Endothelial cell of umbilical vein (primary cell): ENCODE results near the gene FAM53B. TPM values are rescaled to one million over a fixed set of nuclear protein-coding genes. Genes with fewer than 3 reads are reported as not detected.

ENCODE experiments used
- BruUV-seq: library from RNA; stranded (reverse); fragments of 400-500 nt; replicated peaks from 2 replicates; lab custom pipeline; 2021; lab: Mats Ljungman, UMichigan
- CTCF ChIA-PET: fragments of 300-600, 350-600 bp; sonication (Branson Sonifier 250); formaldehyde crosslinking; loops from one replicate; lab custom pipeline; 2021; ENCODE audit warnings: antibody characterized with exemption, inconsistent platforms; lab: Charles Lee
- POLR2A ChIA-PET: fragments of 300-600, 350-600 bp; sonication (Branson Sonifier 250); formaldehyde crosslinking; loops from one replicate; lab custom pipeline; 2021; ENCODE audit warnings: antibody characterized with exemption, inconsistent platforms; lab: Charles Lee
- DNase-seq: peaks from one replicate; pipeline ENCODE4 v3.0.0-alpha.2; 2011; ENCODE audit warnings: low read depth, low spot score
- FAIRE-seq: peaks from 2 replicates; lab custom pipeline; 2011; peaks lifted over from hg19 to GRCh38; lab: Jason Lieb, UNC
- H2AFZ ChIP-seq: 2 replicates; pipeline ENCODE4 v1.6.0; 2012; ENCODE audit warnings: low read depth, low read length, control low read depth, inconsistent platforms
- H3K27ac ChIP-seq: 2 replicates; pipeline ENCODE4 v1.5.1; 2011; ENCODE audit warnings: low read depth, mild to moderate bottlenecking, control low read depth, low read length, moderate library complexity; ENCODE audit not compliant: insufficient read depth
- H3K27me3 ChIP-seq, 2 experiments: 2 replicates each; pipeline versions ENCODE4 v1.6.0 to v1.6.1; 2011; ENCODE audit warnings: low read length in 2 of 2, mixed read lengths in 1 of 2; ENCODE audit not compliant: control insufficient read depth in 2 of 2, insufficient read depth in 2 of 2
- H3K36me3 ChIP-seq, 2 experiments: 2 replicates in 1 of 2; 3 replicates in 1 of 2; pipeline ENCODE4 v1.5.1; 2011; ENCODE audit warnings: low read length in 2 of 2, mild to moderate bottlenecking in 1 of 2, moderate library complexity in 1 of 2; ENCODE audit not compliant: control insufficient read depth in 2 of 2, insufficient read depth in 2 of 2; ENCODE audit errors: extremely low read depth in 1 of 2
- H3K4me1 ChIP-seq: 3 replicates; pipeline ENCODE4 v1.5.1; 2011; ENCODE audit warnings: mild to moderate bottlenecking, low read length; ENCODE audit not compliant: control insufficient read depth, insufficient read depth; ENCODE audit errors: extremely low read depth
- H3K4me2 ChIP-seq: 2 replicates; pipeline ENCODE4 v1.6.1; 2011; ENCODE audit warnings: low read length, control low read depth, mixed read lengths; ENCODE audit not compliant: insufficient read depth
- H3K4me3 ChIP-seq, 3 experiments: fragments of 200-600 bp in 1 of 3; sonication (generic), shearing (Covaris generic) in 1 of 3; replicated peaks in 1 of 3; 2 replicates each; pipeline ENCODE4 v1.5.1; 2011 to 2016; ENCODE audit warnings: control low read depth in 3 of 3, low read length in 3 of 3, mild to moderate bottlenecking in 2 of 3, inconsistent platforms in 1 of 3, low read depth in 1 of 3, moderate library complexity in 1 of 3; ENCODE audit not compliant: insufficient read depth in 1 of 3
- H3K79me2 ChIP-seq: 2 replicates; pipeline ENCODE4 v1.6.0; 2012; ENCODE audit warnings: low read length, inconsistent platforms; ENCODE audit not compliant: control insufficient read depth, insufficient read depth
- H3K9ac ChIP-seq: replicated peaks from 2 replicates; pipeline ENCODE3; 2011; ENCODE audit warnings: low read length, control low read depth; ENCODE audit not compliant: insufficient read depth; ENCODE audit errors: extremely low read depth
- H3K9me1 ChIP-seq: replicated peaks from 3 replicates; pipeline ENCODE4 v1.6.0; 2011; ENCODE audit warnings: mild to moderate bottlenecking, low read length; ENCODE audit not compliant: control insufficient read depth, insufficient read depth; ENCODE audit errors: extremely low read depth
- H3K9me3 ChIP-seq: replicated peaks from 2 replicates; pipeline ENCODE4 v1.5.1; 2012; ENCODE audit warnings: low read length, inconsistent platforms; ENCODE audit not compliant: control insufficient read depth, insufficient read depth
- H4K20me1 ChIP-seq: replicated peaks from 2 replicates; pipeline ENCODE3; 2011; ENCODE audit warnings: mild to moderate bottlenecking, low read length; ENCODE audit not compliant: control insufficient read depth, insufficient read depth; ENCODE audit errors: extremely low read depth
- CTCF ChIP-seq, 2 donors: IDR thresholded peaks; 1 replicate in 1 of 2; 2 replicates in 1 of 2; pipeline ENCODE4 v1.5.1; 2011; ENCODE audit warnings: low read length in 2 of 2, mild to moderate bottlenecking in 2 of 2, moderate library complexity in 2 of 2, control low read depth in 1 of 2, inconsistent platforms in 1 of 2, low read depth in 1 of 2; ENCODE audit not compliant: insufficient read depth in 1 of 2; ENCODE audit errors: extremely low read depth in 1 of 2
- EZH2 ChIP-seq: IDR thresholded peaks from 2 replicates; pipeline ENCODE4 v1.6.1; 2012; ENCODE audit warnings: borderline replicate concordance, low read depth, mild to moderate bottlenecking, moderate library complexity, low read length, inconsistent platforms; ENCODE audit not compliant: severe bottlenecking
- FOS ChIP-seq: IDR thresholded peaks from 2 replicates; pipeline ENCODE4 v1.6.1; 2011; ENCODE audit warnings: mild to moderate bottlenecking, low read length, moderate library complexity, borderline replicate concordance; ENCODE audit not compliant: insufficient read depth
- GATA2 ChIP-seq: IDR thresholded peaks from 2 replicates; pipeline ENCODE4 v1.7.0; 2011; ENCODE audit warnings: low read depth, mild to moderate bottlenecking, moderate library complexity, mixed read lengths, low read length; ENCODE audit not compliant: insufficient read length, insufficient read depth
- JUN ChIP-seq: IDR thresholded peaks from 2 replicates; pipeline ENCODE4 v1.6.1; 2011; ENCODE audit warnings: borderline replicate concordance, low read depth; ENCODE audit not compliant: insufficient read length, insufficient read depth
- MAX ChIP-seq: IDR thresholded peaks from 2 replicates; pipeline ENCODE4 v1.6.1; 2011; ENCODE audit not compliant: insufficient read depth, insufficient read length
- MYC ChIP-seq: IDR thresholded peaks from one replicate; pipeline ENCODE4 v1.6.1; 2011; ENCODE audit warnings: mild to moderate bottlenecking, low read depth, low read length
- POLR2A ChIP-seq: IDR thresholded peaks from 2 replicates; pipeline ENCODE4 v1.6.1; 2012; ENCODE audit warnings: low read depth, mild to moderate bottlenecking, control low read depth, low read length
- POLR2AphosphoS5 ChIP-seq: IDR thresholded peaks from 2 replicates; pipeline ENCODE4 v1.6.1; 2012; ENCODE audit warnings: low read depth, mild to moderate bottlenecking, control low read depth, low read length, moderate library complexity; ENCODE audit not compliant: insufficient read depth
- dilution Hi-C: fragments of 300-500 bp; cut with MboI; formaldehyde crosslinking; loops from one replicate; pipeline ENCODE4 v1.15.0; 2019; ENCODE audit warnings: low sequenced_read_pairs; ENCODE audit not compliant: extremely low pct_ligation_motif_present
- intact Hi-C: fragments of 100-400 bp; cut with micrococcal nuclease; formaldehyde crosslinking; loops from one replicate; pipeline ENCODE4 v1.10.0; 2022
- polyA plus RNA-seq, 4 experiments: library from polyadenylated mRNA; depleted of rRNA in 3 of 4; stranded (reverse) in 3 of 4; unstranded in 1 of 4; fragments of >200 nt; gene quantifications; 2 replicates each; pipeline versions ENCODE4 v1.2.1 to v1.2.3, GENCODE V29; 2011 to 2012; ENCODE audit warnings: missing spikeins in 1 of 4
- total RNA-seq: library from RNA; stranded (reverse); gene quantifications from 2 replicates; pipeline ENCODE4 v1.2.3, GENCODE V29; 2021

The FAM53B gene
- total and polyA plus RNA-seq, 2 donors (not counting 3 experiments of a cell fraction or from before 2014, with no cell fraction given): 8.5 to 21.1 TPM

GRCh38 chr10:124644236-124644635 is 99.9 kb downstream of the FAM53B start:
- H3K4me3 ChIP-seq: no peak overlapping the region
- DNase-seq (no peak), FAIRE-seq (no peak)
- no peaks in the 10 kb centered on the region for H4K20me1 ChIP-seq
- H3K9me1 ChIP-seq: no peaks in the 10 kb centered on the region
- no peaks in the 10 kb centered on the region for H3K27me3 ChIP-seq
- H3K27ac ChIP-seq: no peak overlapping the region
- H3K9ac ChIP-seq: no peak overlapping the region
- H3K4me1 ChIP-seq: peaks cover 34% of the 10 kb centered on the region
- no TSS peak for BruUV-seq
- H2AFZ ChIP-seq: no peak overlapping the region
- H3K36me3 ChIP-seq: no peaks in the 10 kb centered on the region
- intact Hi-C loops: loop anchor here (10.0 kb wide), 1 partner anchor 161 kb away; the partner anchor contains the start of gene ABRAXAS2
- H3K9me3 ChIP-seq: no peaks in the 10 kb centered on the region
- CTCF ChIA-PET: interaction anchor here (0.6 to 2.4 kb wide), 5 partner anchors 17 to 102 kb away, joined by 3 to 14 read pairs (median 3); no protein-coding TSS in a partner anchor
- TF ChIP-seq MAX (no peak), JUN (no peak), POLR2AphosphoS5 (no peak), CTCF (IDR thresholded peaks at IDR 0.05; ENCODE audit: extremely low read depth in 1 of 2, insufficient read depth in 1 of 2, low read depth in 1 of 2, low read length in 2 of 2) (no peak), GATA2 (no peak), POLR2A (no peak), MYC (no peak), EZH2 (no peak), FOS (no peak)
- H3K4me2 ChIP-seq: no peak overlapping the region
- peaks cover 5% of the 10 kb centered on the region for H3K79me2 ChIP-seq
- POLR2A ChIA-PET: no interaction called here
- dilution Hi-C loops: no loop called here
